Muscle layer of colon (tissue), 2 donors: ENCODE data around the gene SERPINB3.
"Not testable (repeated sequence)": the region's sequence is repeated elsewhere in the genome, so short reads cannot be mapped to it uniquely, and the experiment has no call there.

Experiments
- H3K27ac ChIP-seq: one replicate; pipeline ENCODE4 v1.7.0; 2013; ENCODE audit warnings: low read depth, mild to moderate bottlenecking, low read length, moderate library complexity
- H3K27me3 ChIP-seq, 2 donors: one replicate each; pipeline ENCODE4 v1.7.0; 2013; ENCODE audit warnings: low read length in 2 of 2, mild to moderate bottlenecking in 2 of 2; ENCODE audit not compliant: insufficient read depth in 2 of 2, control insufficient read depth in 1 of 2
- H3K36me3 ChIP-seq: one replicate; pipeline ENCODE4 v1.7.0; 2013; ENCODE audit warnings: mild to moderate bottlenecking, low read length; ENCODE audit not compliant: insufficient read depth
- H3K4me1 ChIP-seq: one replicate; pipeline ENCODE4 v1.7.0; 2013; ENCODE audit warnings: mild to moderate bottlenecking, low read length; ENCODE audit not compliant: insufficient read depth
- H3K4me3 ChIP-seq, 2 donors: one replicate each; pipeline ENCODE4 v1.7.0; 2013; ENCODE audit warnings: low read length in 2 of 2, low read depth in 1 of 2, mild to moderate bottlenecking in 1 of 2, moderate library complexity in 1 of 2
- H3K9ac ChIP-seq: one replicate; pipeline ENCODE4 v1.7.0; 2013; ENCODE audit warnings: low read length
- H3K9me3 ChIP-seq: one replicate; pipeline ENCODE4 v1.7.0; 2013; ENCODE audit warnings: mild to moderate bottlenecking, low read length
- donor health status: abdominal sarcoma.
- donor health status: Adenocarcinoma of cecum.

SERPINB3 gene

DNA sequence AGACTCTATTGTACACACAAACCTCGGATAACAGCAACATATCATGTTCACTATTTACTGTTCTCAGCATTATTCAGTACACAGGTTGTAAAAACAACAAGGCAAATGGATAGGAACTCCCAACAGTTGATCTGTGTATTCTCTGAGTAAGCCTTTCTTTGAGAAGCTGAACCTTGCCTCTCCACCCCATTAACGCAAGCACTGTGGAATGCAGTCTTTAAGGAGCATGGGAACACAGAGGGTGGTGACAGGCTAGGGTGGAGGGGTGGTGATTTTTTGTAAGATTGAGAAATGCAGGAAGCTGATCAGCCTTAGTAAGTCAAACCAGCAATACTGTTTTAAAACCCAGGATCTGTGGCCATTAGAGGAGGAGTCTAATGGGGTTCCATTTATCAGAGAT, 21.5 kb upstream of the SERPINB3 start:
- H3K4me3 ChIP-seq: no peak overlapping the region
- no peak overlapping the region for H3K27ac ChIP-seq
- peaks cover 7% of the 10 kb centered on the region for H3K4me1 ChIP-seq
- H3K9me3 ChIP-seq: no peaks in the 10 kb centered on the region
- no peak overlapping the region for H3K9ac ChIP-seq
- no peaks in the 10 kb centered on the region for H3K27me3 ChIP-seq
- H3K36me3 ChIP-seq: no peaks in the 10 kb centered on the region

DNA sequence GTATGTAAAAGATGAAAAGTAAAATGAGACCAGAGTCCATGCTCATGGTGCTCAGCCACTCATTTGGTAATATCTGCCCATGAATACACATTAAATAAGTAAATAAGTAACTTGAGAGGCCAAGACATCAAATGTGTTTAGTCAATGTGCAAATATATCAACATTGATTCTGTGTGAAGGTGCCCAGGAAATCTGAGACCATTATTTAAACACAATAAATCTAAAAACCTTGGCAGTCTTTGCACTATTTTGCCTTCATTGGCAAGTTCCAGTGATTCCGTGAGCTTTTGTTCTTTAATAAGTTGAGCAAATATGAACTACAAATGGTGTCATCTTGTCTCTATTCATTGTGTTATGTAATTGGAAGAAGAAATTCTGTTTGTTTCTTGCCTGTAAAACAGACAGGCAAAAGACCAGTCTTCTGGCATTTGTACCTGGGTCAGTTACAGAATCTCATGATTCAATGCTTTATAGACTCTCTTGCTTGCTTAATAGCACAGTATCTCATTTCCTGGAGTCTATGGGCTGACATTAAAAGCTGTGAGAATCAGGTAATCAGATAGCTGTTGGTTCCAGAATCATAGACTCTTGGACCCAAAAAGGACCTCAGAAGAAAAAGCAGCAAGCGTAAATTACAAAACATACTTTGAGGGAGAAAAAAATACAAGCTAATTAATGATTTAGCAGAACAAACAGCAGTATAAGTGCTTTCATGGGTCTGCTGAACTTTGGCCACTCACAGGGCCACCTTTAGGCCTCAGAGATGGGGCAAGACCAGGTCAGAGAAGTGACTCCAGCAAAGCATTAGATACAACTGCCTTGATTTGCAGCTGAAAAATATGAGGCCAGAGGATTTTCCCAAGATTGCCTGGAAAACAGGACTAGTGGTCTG, 20.0 kb upstream of the SERPINB3 start:
- Histone ChIP-seq H3K4me1 (peaks cover 7% of the 10 kb centered on the region), H3K36me3 (no peaks in the 10 kb centered on the region), H3K9me3 (no peaks in the 10 kb centered on the region), H3K27ac (no peak overlapping the region), H3K27me3 (no peaks in the 10 kb centered on the region), H3K9ac (no peak overlapping the region), H3K4me3 (no peak overlapping the region)

- Histone ChIP-seq H3K9ac (no peak overlapping the region), H3K36me3 (no peaks in the 10 kb centered on the region), H3K9me3 (no peaks in the 10 kb centered on the region), H3K4me1 (peaks cover 7% of the 10 kb centered on the region), H3K27me3 (no peaks in the 10 kb centered on the region), H3K27ac (no peak overlapping the region), H3K4me3 (no peak overlapping the region)
Observed at GRCh38 chr18:63679820-63680606, 18.3 kb upstream of the SERPINB3 start.

GRCh38 chr18:63677500-63678225, 16.0 kb upstream of the SERPINB3 start:
- peaks cover 7% of the 10 kb centered on the region for H3K4me1 ChIP-seq
- H3K9ac ChIP-seq: no peak overlapping the region
- H3K27ac ChIP-seq: no peak overlapping the region
- H3K4me3 ChIP-seq: no peak overlapping the region
- no peaks in the 10 kb centered on the region for H3K9me3 ChIP-seq
- no peaks in the 10 kb centered on the region for H3K36me3 ChIP-seq
- no peaks in the 10 kb centered on the region for H3K27me3 ChIP-seq

DNA sequence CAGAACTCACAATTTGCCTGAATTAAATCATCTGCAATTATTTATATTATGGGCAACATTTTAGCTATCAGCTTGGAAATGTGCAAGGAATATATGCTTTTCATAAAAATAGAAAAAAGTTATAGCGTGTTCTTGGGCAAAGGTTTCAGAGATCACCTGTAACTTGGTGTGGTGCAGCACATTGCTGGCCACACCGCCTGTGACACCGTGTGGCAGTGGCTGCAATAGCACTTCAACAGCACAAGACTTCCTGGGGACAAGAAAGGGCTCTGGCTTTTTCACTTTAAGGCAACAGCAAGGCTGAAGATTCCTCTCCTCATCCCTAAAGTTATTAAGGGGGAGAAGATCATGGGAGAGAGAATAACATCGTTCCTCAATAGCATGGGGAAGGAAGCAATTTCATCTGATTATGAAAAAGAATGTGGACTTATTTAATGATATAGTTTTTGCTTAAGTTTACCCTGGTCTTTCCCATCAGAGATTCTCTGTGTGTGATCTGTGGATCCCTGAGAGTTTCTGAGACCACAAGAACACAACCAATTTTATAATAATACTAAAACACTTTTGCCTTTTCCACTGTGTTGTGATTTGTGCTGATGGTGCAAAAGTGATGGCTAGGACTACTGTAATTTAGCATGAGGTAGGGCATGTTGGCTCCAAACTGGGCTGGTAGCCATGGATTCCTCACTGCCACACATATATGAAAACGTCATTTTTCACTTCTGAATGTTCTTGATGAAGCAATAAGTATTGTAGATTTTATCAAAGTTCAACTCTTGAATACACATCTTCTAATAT, 15.0 kb upstream of the SERPINB3 start:
- no peak overlapping the region for H3K27ac ChIP-seq
- H3K9me3 ChIP-seq: no peaks in the 10 kb centered on the region
- no peaks in the 10 kb centered on the region for H3K27me3 ChIP-seq
- no peak overlapping the region for H3K4me3 ChIP-seq
- no peaks in the 10 kb centered on the region for H3K36me3 ChIP-seq
- H3K4me1 ChIP-seq: peaks cover 4% of the 10 kb centered on the region
- no peak overlapping the region for H3K9ac ChIP-seq

DNA sequence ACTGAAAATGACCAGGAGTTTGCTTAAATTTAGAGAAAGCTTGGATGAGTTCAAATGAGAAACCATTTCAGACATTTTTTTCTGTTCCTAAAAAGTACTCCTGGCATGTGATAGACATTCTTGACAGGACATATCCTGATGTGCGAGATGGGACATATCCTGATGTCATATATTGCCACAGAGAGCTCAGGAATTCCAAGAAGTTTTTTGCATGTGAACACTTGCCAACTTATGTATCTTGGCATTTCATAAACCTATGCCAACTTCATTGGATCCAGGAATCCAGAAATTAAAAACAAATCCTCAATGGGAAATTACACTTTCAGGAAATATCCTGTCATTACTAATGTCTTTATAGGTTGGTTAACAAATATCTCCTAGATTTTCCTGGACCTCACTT, 2.9 kb upstream of the SERPINB3 start:
- Histone ChIP-seq H3K36me3 (no peaks in the 10 kb centered on the region), H3K27me3 (no peaks in the 10 kb centered on the region)

DNA sequence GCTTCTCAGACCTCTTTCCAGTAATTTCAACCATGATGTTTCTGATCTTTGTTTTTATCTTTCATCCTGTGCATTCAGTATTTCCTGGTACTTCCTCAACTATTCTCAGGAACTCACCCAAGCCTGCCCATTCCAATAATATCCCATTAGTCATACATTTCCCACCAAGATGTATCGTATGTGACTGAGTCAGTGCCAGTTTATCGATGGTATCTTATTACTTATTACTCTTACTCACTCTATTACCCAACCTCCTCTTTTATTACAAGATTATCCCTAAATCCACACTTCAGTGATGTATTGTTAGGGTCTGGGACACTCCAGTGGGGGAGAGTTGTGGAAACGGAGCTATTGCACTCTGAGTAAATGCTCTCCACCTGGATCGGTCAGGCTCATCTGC, 2.8 kb downstream of the SERPINB3 start:
- H3K36me3 ChIP-seq, H3K4me3 ChIP-seq, H3K4me1 ChIP-seq, H3K9me3 ChIP-seq, H3K27me3 ChIP-seq, H3K27ac ChIP-seq, H3K9ac ChIP-seq: not testable (repeated sequence)

More for the DNA sequence above, 2.9 kb upstream of the SERPINB3 start:
- Histone ChIP-seq H3K4me3 (no peak overlapping the region), H3K9ac (no peak overlapping the region), H3K27ac (no peak overlapping the region), H3K9me3 (no peaks in the 10 kb centered on the region), H3K4me1 (no peaks in the 10 kb centered on the region)

- not testable (repeated sequence) for H3K9me3 ChIP-seq, H3K4me1 ChIP-seq, H3K36me3 ChIP-seq, H3K27me3 ChIP-seq, H3K9ac ChIP-seq, H3K4me3 ChIP-seq, H3K27ac ChIP-seq
Observed at GRCh38 chr18:63650271-63650670, 11.4 kb downstream of the SERPINB3 start.

DNA sequence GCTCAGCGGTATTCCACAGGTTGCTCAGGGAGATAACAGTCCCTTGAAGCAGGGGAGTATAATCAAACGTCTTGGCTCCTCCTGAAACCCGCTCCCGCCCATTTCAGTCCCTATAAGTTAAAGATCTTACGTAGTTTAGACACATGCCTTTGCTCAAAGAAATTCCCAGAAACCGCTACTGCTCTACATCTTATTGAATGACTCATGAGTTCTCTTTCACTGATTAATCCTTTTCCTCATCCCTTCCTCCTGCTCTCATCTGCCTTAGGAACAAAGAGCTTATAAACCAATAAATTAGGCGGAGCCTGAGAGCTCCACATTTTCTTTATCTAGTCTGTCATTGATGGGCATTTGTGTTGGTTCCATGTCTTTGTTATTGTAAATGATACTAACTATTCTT, 13.5 kb downstream of the SERPINB3 start:
- Histone ChIP-seq H3K4me1 (no peaks in the 10 kb centered on the region), H3K27me3 (no peaks in the 10 kb centered on the region), H3K27ac (no peak overlapping the region), H3K9me3 (no peaks in the 10 kb centered on the region), H3K36me3 (no peaks in the 10 kb centered on the region), H3K9ac (no peak overlapping the region), H3K4me3 (no peak overlapping the region)

DNA sequence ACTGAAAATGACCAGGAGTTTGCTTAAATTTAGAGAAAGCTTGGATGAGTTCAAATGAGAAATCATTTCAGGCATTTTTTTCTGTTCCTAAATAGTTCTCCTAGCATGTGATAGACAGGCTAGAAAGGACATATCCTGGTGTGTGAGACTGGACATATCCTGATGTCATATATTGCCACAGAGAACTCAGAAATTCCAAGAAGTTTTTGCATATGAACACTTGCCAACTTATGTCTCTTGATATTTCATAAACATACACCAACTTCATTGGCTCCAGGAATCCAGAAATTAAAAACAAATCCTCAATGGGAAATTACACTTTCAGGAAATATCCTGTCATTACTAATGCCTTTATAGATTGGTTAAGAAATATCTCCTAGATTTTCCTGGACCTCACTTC, 14.8 kb downstream of the SERPINB3 start:
- Histone ChIP-seq H3K27me3 (no peaks in the 10 kb centered on the region), H3K4me1 (no peaks in the 10 kb centered on the region), H3K36me3 (no peaks in the 10 kb centered on the region), H3K9me3 (no peaks in the 10 kb centered on the region), H3K27ac (no peak overlapping the region), H3K9ac (no peak overlapping the region), H3K4me3 (no peak overlapping the region)

GRCh38 chr18:63644694-63645093, 17.0 kb downstream of the SERPINB3 start:
- H3K27ac ChIP-seq, H3K4me3 ChIP-seq, H3K27me3 ChIP-seq, H3K36me3 ChIP-seq, H3K4me1 ChIP-seq, H3K9ac ChIP-seq, H3K9me3 ChIP-seq: not testable (repeated sequence)
